ENCODE data around the gene TBCCD1. TPM values are rescaled to one million over a fixed set of nuclear protein-coding genes. Genes with fewer than 3 reads are reported as not detected.

TBCCD1 gene
- total RNA-seq, 1 experiment from 2014 or later: 7.4 TPM

GRCh38 chr3:186590580-186591295 lies 23.6 kb upstream of the TBCCD1 start:
- Histone ChIP-seq H3K79me1 (ENCODE audit: insufficient read depth, low read depth, low read length, poor library complexity, severe bottlenecking) (no peaks in the 10 kb centered on the region), H3K18ac (ENCODE audit: insufficient read length, low read depth, low read length) (no peak overlapping the region), H3K23ac (ENCODE audit: insufficient read length, low read depth, low read length) (no peak overlapping the region), H4K8ac (replicated peaks; ENCODE audit: insufficient read length, low read depth, low read length) (no peak overlapping the region), H3K79me2 (ENCODE audit: insufficient read depth, low read length) (no peaks in the 10 kb centered on the region), H3K9me3 (ENCODE audit: control insufficient read depth, low read depth, low read length) (no peaks in the 10 kb centered on the region), H3K56ac (ENCODE audit: insufficient read length, low read depth, low read length) (no peak overlapping the region), H2BK20ac (ENCODE audit: low read depth, low read length, poor library complexity, severe bottlenecking) (no peak overlapping the region), H4K20me1 (ENCODE audit: control insufficient read depth, insufficient read depth, insufficient read length) (no peaks in the 10 kb centered on the region), H3K4me2 (ENCODE audit: insufficient read depth, insufficient read length, low read length) (no peak overlapping the region), H4K5ac (ENCODE audit: insufficient read length, low read depth, low read length) (no peak overlapping the region), H3K9ac (ENCODE audit: extremely low read depth, insufficient read length, low read length) (no peak overlapping the region), H3K4ac (ENCODE audit: low read depth, low read length) (no peak overlapping the region), H2AFZ (ENCODE audit: low read length) (no peak overlapping the region), H2AK5ac (ENCODE audit: insufficient read length, low read length) (no peak overlapping the region), H3K27ac (ENCODE audit: insufficient read length, low read depth, low read length) (no peak overlapping the region), H3K23me2 (ENCODE audit: insufficient read length, low read depth, low read length, poor library complexity, severe bottlenecking) (no peaks in the 10 kb centered on the region), H3K27me3 (ENCODE audit: insufficient read depth, low read length) (no peaks in the 10 kb centered on the region), H3T11ph (ENCODE audit: low read length) (no peak overlapping the region), H2BK120ac (ENCODE audit: low read depth, low read length, poor library complexity, severe bottlenecking) (no peak overlapping the region), H2BK15ac (ENCODE audit: low read depth, low read length) (no peak overlapping the region), H4K91ac (ENCODE audit: insufficient read length, low read depth, low read length) (no peak overlapping the region), H3K4me1 (ENCODE audit: insufficient read depth, low read length) (no peaks in the 10 kb centered on the region), H3K14ac (ENCODE audit: insufficient read depth, low read length) (no peak overlapping the region), H2BK12ac (ENCODE audit: insufficient read length, low read depth, low read length) (no peak overlapping the region), H2BK5ac (ENCODE audit: insufficient read length, low read length) (no peak overlapping the region)
- H3K27ac Mint-ChIP-seq: no peak overlapping the region
- H3K9me3 Mint-ChIP-seq: no peaks in the 10 kb centered on the region
- H3K27me3 Mint-ChIP-seq (ENCODE audit: low read depth): no peaks in the 10 kb centered on the region
- WGBS (ENCODE audit: extremely low coverage, insufficient read length, low lambda C conversion rate): no CpG with 5 or more reads among the region's 7 CpGs
- TF ChIP-seq, protein P1, sequence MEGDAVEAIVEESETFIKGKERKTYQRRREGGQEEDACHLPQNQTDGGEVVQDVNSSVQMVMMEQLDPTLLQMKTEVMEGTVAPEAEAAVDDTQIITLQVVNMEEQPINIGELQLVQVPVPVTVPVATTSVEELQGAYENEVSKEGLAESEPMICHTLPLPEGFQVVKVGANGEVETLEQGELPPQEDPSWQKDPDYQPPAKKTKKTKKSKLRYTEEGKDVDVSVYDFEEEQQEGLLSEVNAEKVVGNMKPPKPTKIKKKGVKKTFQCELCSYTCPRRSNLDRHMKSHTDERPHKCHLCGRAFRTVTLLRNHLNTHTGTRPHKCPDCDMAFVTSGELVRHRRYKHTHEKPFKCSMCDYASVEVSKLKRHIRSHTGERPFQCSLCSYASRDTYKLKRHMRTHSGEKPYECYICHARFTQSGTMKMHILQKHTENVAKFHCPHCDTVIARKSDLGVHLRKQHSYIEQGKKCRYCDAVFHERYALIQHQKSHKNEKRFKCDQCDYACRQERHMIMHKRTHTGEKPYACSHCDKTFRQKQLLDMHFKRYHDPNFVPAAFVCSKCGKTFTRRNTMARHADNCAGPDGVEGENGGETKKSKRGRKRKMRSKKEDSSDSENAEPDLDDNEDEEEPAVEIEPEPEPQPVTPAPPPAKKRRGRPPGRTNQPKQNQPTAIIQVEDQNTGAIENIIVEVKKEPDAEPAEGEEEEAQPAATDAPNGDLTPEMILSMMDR (conservative IDR thresholded peaks at IDR 0.05): no peak
- no peaks in the 10 kb centered on the region for H3K4me1 Mint-ChIP-seq
- no peak overlapping the region for H3K4me3 Mint-ChIP-seq
- peaks cover under 1 to 6% (median 5%) of the 10 kb centered on the region in 3 experiments; a peak in 4 of 7 replicates for H3K36me3 Mint-ChIP-seq (ENCODE audit: insufficient read depth in 1 of 3, low read depth in 3 of 3)
- DNase-seq: no peak

Data from H9 (cell line).